ENCODE measurements around the gene CCDC198.

The CCDC198 gene

DNA sequence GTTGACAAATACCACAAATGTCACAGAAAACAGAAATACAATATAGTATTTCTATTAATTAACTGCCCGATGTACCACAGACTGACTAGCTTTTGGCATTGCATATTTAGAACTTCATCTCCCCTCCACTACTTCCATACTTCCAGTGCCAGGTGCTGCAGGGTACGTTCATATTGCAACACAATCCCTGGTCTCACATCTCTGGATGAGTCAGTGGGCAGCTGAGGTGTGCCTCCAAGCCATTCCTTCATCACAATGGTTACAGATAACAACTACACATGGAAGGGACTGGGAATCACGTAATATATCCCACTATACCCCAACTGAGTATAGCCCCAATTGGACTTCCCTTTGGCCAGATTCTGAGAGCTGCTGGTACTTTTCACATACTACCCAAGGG is 31.1 kb downstream of the CCDC198 start:
- DNase-seq = no peak

DNA sequence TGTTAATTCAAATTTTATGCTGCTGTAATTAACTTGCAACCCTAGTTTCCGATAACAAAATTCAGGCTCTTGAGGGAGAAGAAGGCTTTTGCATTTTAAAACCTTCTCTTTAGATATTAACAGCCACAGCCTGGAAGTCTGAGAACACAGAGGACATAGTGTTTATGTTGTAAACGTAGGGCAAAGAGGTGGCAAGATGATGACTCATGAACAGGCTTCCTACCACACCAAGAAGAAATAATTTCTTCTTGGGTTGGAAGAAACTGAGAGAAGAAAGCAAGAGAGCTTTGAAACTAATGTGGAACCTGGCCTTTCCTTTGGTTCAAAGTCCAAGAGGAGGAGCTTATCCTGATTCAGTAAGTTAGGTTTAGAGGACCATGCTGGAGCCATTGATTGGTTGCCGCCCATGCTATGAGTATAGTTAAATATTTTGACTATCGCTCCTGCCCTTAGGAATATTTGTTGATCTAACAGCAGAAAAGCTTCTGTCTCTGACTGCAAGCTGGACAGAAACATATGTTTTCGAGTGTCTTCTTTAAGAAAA is 31.8 kb downstream of the CCDC198 start:
- DNase-seq = no peak

DNA sequence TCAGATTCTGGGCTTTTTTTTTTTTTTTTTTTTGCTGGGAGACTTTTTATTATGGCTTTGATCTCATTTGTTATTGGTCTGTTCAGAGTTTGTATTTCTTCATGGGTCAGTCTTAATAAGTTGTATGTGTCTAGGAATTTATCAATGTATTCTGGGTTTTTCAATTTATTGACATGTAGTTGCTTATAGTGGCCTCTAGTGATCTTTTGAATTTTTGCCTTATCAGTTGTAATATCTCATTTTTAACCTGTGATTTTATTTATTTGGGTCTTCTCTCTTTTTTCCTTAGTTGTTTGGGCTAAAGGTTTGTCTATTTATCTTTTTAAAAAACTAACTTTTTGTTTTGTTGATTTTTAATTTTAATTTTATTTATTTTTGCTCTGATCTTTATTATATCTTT is 57.7 kb downstream of the CCDC198 start:
- DNase-seq = no peak

DNA sequence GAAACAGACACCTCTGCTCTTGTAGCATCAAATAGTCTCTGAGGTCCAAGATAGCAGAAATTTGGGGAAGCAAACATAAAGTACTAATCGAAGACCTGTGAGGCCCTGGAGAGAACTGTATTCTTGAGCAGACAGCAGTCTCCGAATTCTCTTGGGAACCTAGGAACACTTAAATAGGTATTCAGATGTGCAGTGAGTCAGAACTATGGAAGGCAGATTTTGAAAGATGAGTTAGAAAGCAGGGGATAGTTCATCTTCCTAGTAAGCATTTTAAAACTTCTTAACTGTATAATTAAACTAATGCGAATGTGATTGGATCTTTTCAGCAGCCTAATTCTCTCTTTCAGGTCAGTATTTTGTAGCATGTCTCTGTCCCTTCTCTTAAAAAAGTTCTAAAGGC is 72.7 kb downstream of the CCDC198 start:
- no peak for DNase-seq

DNA sequence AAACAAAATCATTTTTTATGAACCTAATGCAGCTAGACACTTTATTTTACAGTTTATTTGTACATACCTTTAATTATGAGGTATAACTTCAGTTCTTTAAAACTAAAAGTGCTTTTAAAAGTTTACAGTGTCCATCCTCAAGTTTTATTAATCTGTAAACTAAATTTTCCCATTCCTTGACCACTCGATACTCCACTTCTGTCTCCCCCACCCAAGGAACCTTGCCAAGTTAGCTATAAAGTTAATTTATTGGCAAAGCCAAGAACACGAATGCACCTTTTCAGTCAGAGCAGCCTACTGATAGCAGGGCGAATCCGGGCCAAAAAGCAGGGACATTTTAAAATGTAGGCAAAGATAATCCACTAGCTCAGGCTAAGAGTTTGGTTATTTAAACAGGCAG is 73.6 kb downstream of the CCDC198 start:
- no peak for DNase-seq
